Activated CD4-positive, alpha-beta T cell treated with anti-CD3 and anti-CD28 coated beads for 36 hours (primary cell): ENCODE results near the gene JARID2. TPM values are rescaled to one million over a fixed set of nuclear protein-coding genes. Genes with fewer than 3 reads are reported as not detected.

Experiments
- ATAC-seq: fragments of 200-7000 bp; cut with Tn5 transposase; one replicate; pipeline ENCODE4 v1.10.0; 2021; ENCODE audit warnings: mild to moderate bottlenecking, moderate library complexity
- CTCF ChIA-PET: fragments of 350-600 bp; sonication (Branson Sonifier 250); formaldehyde crosslinking; loops from one replicate; lab custom pipeline; 2021; ENCODE audit warnings: antibody characterized with exemption; lab: Charles Lee
- POLR2A ChIA-PET: fragments of 350-600 bp; sonication (Branson Sonifier 250); formaldehyde crosslinking; loops from one replicate; lab custom pipeline; 2021; ENCODE audit warnings: antibody characterized with exemption, inconsistent platforms; lab: Charles Lee
- DNase-seq: peaks from one replicate; pipeline ENCODE4 v3.0.0-alpha.2; 2020
- H3K27ac Mint-ChIP-seq: one replicate; pipeline ENCODE4 v1.8.0; 2021; ENCODE audit warnings: mixed read lengths
- H3K27me3 Mint-ChIP-seq: one replicate; pipeline ENCODE4 v1.8.0; 2021; ENCODE audit warnings: mixed read lengths
- H3K36me3 Mint-ChIP-seq: one replicate; pipeline ENCODE4 v1.8.0; 2021; ENCODE audit warnings: low read depth, mixed read lengths
- H3K4me1 Mint-ChIP-seq: one replicate; pipeline ENCODE4 v1.8.0; 2021; ENCODE audit warnings: mixed read lengths
- H3K4me3 Mint-ChIP-seq: one replicate; pipeline ENCODE4 v1.8.0; 2021; ENCODE audit warnings: mild to moderate bottlenecking, moderate library complexity, mixed read lengths
- H3K9me3 Mint-ChIP-seq: one replicate; pipeline ENCODE4 v1.8.0; 2021; ENCODE audit warnings: low read depth, mixed read lengths
- intact Hi-C, 2 experiments: fragments of 100-400 bp; cut with DNase I in 1 of 2; cut with micrococcal nuclease in 1 of 2; formaldehyde crosslinking; loops; one replicate each; pipeline versions ENCODE4 v1.14.2 to v1.15.1; 2022 to 2024; cut with DNase I, micrococcal nuclease
- total RNA-seq, 2 experiments: library from RNA; stranded (reverse); gene quantifications; one replicate each; pipeline ENCODE4 v1.2.3, GENCODE V29; 2021

The JARID2 gene
- total RNA-seq, 2 experiments from 2014 or later = 43.0 to 48.6 TPM

DNA sequence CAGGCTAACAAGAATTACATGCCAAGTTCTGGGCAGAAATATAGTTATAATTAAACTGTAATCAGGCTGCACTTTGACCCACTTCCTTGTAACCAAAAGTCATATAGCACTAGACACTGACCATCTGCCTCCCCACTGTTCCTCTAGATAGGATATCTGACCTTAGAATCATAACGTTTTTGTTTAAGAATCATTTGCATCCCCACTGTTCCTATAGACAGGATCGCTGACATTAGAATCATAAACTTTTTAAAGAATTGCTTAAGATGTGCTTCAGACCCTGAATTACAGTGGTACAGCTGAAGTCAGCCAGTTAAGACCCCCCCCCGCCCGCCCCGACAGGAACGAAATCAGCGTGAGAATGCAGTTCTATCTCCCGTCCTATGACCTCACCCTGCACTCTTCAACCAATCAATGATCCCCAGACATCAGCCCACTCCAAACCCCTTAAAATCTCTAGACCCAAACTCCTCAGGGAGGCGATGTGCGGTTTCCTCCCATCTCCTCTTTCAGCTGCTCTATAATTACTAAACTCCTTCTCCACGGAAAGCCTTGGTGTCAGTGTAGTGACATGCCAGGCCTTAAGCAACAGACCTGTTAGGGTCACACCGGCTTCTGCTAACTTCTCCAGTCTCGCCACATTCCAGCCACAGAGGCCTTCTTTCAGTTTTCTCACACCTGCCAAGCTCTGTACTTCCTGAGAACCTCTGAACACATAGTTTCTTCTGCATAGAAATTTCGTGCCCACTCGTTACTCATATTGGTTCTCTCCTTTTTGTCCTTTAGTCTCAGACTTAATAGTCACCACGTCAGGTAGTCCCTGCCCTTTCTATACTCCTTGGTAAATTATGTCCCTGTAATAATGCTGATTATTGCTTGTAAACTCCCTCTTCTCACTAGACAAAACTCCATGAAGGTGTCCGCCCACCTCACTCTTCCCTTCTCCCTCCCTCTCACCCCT is 323.4 kb downstream of the JARID2 start:
- Mint-ChIP-seq H3K9me3 (no peaks in the 10 kb centered on the region), H3K27me3 (no peaks in the 10 kb centered on the region), H3K4me3 (no peak overlapping the region), H3K27ac (peak overlapping the region; percentile 0), H3K4me1 (peaks cover 11% of the 10 kb centered on the region), H3K36me3 (peaks cover 14% of the 10 kb centered on the region)
- ATAC-seq (peak; percentile 12), DNase-seq (no peak)
- ChIA-PET POLR2A (no interaction called here), CTCF (interaction anchor here (0.6 to 0.7 kb wide), 2 partner anchors 506 to 1185 kb away, joined by 3 read pairs; no protein-coding TSS in a partner anchor)
- intact Hi-C loops = no loop called here

DNA sequence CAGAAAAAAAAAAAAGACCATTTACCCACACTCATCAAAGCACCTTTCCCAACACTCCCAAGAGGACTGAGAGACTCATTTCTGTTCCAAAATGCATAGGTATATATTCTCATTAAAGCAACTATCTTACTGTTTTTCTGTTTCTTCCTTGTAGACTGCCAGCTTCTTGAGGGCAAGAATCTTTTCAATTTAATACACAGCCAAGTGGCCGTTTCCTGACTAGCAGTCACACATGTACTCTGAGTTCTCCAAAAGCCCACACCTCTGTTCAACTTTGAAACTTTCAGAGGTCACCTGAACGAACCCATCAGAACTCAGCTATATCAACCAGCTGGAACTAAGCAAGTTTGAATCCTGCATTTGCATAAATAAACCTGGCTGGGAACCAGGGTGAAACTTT is 324.3 kb downstream of the JARID2 start:
- Mint-ChIP-seq H3K27ac (no peak overlapping the region), H3K27me3 (no peaks in the 10 kb centered on the region), H3K9me3 (no peaks in the 10 kb centered on the region), H3K4me1 (peaks cover 11% of the 10 kb centered on the region), H3K4me3 (no peak overlapping the region), H3K36me3 (peaks cover 14% of the 10 kb centered on the region)
- intact Hi-C loops = no loop called here
- DNase-seq = no peak
- ATAC-seq = no peak
- CTCF ChIA-PET = interaction anchor here (0.6 to 1.4 kb wide), 3 partner anchors 11 to 1186 kb away, joined by 3 read pairs; no protein-coding TSS in a partner anchor
- POLR2A ChIA-PET = no interaction called here
